GM19351 (cell line): ENCODE results near the gene MRI1.
A peak's percentile ranks its signal among the peaks of the same experiment; 100 is the strongest.
"Not testable (repeated sequence)": the region's sequence is repeated elsewhere in the genome, so short reads cannot be mapped to it uniquely, and the experiment has no call there.

ENCODE experiments used
- ATAC-seq: cut with Tn5 transposase; IDR thresholded peaks from one replicate; pipeline ENCODE4 v1.9.1; 2021; ENCODE audit warnings: mild to moderate bottlenecking, moderate library complexity; ENCODE audit not compliant: unreplicated experiment

The MRI1 gene

DNA sequence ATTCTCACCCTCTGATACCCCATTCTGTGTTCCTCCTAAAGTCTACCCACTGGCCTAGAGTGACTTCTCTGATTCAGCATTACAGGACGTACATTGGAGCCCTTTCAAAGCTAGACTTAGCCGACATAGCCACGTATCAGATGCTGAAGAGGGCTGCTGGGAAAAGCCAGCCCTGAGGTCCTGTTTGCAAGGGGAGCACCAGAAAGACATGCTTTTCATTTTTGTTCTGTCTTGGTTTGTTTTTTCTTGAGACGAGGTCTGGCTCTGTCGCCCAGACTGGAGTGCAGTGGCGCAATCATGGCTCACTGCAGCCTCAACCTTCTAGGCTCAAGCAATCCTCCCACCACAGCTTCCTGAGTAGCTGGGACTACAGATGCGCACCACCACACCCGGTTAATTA is 24.7 kb downstream of the MRI1 start:
- no peak for ATAC-seq

DNA sequence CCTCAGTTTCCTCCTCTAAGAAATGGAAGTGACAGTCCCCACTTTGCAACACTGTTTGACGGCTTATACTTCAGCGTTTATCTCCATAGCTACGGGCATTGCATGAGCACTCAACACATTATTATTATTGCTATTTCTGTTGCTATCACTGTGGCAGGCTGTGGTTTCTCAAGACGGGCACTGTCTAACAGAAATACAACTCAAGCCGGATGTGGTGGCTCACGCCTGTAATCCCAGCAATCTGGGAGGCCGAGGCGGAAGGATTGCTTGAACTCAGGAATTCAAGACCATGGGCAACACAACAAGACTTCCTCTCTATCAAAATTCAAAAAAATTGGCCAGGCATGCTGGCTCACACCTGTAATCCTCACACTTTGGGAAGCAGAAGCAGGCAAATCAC is 26.0 kb downstream of the MRI1 start:
- no peak for ATAC-seq

DNA sequence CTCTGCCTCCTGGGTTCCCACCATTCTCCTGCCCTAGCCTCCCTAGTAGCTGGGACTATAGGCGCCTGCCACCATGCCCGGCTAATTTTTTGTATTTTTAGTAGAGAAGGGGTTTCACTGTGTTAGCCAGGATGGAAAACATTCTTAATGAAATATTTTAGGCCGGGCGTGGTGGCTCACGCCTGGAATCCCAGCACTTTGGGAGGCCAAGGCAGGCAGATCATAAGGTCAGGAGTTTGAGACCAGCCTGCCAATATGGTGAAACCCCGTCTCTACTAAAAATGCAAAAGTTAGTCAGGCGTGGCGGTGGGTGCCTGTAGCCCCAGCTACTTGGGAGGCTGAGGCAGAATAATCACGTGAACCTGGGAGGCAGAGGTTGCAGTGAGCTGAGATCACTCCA is 29.0 kb downstream of the MRI1 start:
- not testable (repeated sequence) for ATAC-seq

DNA sequence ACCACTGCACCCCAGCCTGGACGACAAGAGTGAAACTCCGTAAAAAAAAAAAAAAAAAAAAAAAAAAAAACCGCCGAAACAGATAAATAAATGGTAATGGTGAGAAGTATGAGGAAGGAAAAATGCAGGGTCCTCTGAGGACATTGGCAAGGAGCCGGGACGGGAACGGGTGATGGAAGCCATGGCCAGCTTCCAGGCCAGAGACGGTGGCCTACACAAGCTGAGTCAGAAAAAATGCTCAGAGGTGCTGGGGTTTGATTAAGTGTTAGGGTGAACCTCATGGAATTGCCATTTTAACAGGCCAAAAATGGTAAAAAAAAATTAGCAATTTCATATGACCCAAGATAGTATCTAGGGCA is 30.1 kb downstream of the MRI1 start:
- no peak for ATAC-seq

DNA sequence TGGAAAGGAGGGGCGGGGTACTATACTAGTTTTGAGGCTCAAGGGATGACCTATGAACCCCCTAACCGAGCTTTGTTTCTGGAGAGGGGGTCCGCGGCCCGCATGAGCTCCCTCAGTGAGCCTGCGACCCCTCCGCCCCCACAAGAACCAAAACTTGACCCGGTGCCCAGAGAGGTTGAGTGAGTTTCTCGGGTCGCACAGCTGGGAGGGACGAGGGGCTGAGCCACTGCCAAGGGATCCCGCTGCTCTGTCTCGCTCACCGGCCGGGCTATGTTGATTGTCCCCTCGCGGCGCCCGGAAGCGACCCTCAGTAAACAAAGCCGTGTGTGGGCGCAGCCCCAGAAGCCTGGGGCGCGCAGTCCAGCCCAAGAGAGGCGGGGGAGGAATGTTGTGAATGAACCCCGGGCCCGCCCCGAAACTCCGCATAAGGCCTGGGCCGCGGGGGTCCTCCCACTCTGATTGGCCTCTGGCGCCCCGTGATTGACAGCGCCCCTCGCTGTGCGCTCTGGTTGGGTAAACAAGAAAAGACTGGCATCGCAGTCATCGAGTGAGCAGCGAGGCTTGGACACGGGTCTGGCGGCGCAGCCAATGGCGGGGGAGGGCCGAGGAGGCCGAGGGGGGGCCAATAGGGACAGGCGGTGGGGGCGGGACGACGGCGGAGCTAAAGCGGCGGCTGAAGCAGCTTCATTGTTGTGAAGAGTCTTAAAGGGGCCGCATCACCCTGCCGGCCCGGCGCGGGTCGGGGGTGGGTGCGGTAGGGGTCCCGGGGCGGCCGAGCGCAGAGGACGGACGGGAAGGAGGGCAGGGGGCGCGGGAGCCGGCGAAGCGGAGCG is 30.7 kb downstream of the MRI1 start, which contains the start of gene ZSWIM4:
TSS of gene ZSWIM4 (plus strand) at position 687 of the 833 bp plus-strand sequence. CDS start 206 bp downstream, outside the sequence.
- ATAC-seq = peak; percentile 88

DNA sequence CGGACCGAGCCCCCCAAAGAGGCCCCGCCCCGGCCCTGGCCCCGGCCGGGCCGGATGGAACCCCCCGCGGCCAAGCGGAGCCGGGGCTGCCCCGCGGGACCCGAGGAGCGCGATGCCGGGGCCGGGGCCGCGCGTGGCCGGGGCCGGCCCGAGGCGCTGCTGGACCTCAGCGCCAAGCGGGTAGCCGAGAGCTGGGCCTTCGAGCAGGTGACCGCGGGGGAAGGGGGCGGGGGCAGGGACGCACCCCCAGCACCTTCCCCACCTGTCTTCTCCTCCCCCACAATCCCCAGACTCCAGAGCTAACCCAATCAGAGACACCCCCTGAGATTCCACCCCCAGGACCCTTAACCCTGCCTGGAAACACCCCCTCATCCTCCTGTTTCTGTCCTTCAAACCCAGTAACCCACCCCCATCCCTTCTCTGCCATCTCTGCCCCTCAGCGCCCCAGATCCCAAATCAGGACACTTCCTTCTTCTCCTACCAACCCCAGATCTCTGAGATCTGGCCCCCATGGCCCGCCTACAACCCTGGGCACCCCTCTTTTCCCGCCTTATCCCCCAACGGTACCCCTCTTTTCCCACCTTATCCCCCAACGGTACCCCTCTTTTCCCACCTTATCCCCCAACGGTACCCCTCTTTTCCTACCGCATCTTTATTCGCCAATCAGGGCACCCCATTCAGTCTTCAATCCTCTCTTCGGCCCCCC is 31.4 kb downstream of the MRI1 start:
- ATAC-seq = peak; percentile 31

DNA sequence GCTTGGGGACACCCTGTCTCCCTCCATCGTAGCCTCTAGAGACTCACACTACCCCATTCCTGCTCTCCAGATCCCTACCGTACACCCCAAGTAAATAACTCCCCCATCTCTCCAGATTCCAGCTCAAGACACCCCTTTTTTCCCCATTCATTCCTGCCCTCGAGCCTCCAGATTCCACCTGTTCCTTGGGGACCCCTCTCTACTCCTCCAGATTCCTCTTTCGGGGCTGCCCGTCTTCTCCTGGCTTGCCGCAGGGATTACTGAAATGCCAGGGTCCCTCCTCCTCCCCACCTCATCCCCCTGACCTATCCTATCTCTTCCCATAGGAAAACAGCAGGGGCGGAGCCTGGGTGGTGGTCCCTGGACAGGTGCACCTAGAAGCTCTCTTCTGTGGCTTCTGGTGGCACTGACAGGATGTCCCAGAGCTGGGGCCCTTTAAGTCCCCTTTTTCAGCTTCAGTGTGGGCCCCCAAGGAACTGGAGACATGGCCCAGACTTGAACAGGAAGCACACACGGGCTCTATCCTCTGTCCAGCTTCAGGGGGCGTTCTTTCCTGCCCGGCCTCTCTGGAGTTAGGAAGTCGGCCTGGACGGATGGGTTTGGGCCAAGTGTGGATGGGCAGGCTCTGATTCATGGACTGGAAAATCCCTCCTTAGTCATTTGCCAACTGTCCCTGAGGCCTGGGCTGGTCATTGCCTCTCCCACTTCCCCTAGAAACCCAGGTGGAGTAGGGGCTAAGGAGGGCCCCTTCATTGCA is 32.2 kb downstream of the MRI1 start:
- ATAC-seq = no peak

DNA sequence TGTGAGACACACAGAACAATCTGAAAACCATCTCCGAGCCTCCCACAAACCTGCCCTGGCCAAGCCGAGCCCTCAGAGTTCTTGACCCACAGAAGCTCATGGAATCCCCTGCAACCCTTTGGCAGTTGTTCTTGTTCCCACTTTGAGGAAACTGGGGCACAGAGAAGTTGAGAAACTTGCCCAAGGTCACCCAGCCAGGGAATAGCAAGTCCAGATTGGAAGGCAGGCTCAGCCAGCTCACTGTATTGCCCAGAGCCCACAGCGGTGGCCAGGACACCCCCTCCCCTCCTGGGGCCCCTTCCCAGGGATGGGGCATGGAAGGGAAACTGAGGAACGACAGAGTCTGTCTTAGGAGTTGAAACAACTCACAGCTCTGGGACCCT is 32.7 kb downstream of the MRI1 start:
- ATAC-seq = no peak

DNA sequence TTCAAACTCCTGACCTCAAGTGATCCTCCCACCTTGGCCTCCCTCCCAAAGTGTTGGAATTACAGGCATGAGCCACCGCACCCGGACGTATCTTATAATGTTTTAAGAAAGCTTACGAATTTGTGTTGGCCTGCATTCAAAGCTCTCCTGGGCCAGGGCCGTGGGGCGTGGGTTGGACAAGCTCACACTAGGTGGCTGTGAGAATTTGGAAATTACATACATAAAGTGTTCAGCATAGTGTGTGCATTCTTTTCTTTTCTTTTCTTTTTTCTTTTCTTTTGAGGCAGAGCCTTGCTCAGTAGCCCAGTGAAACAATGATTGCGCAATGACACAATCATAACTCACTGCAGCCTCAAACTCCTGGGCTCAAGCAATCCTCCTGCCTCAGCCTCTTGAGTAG is 33.5 kb downstream of the MRI1 start:
- no peak for ATAC-seq

DNA sequence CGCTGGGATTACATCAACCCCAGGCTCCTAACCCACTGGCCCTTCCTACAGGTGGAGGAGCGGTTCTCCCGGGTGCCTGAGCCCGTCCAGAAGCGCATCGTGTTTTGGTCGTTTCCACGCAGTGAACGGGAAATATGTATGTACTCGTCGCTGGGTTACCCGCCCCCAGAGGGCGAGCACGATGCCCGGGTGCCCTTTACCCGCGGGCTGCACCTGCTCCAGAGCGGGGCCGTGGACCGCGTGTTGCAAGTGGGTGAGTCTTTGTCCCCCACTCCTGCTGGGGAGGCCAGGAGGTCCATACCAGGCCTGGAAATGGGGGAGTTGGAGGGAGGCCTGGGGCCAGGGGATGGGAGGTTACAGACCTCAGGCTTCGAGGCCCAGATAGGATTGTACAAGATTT is 35.3 kb downstream of the MRI1 start:
- ATAC-seq = no peak

DNA sequence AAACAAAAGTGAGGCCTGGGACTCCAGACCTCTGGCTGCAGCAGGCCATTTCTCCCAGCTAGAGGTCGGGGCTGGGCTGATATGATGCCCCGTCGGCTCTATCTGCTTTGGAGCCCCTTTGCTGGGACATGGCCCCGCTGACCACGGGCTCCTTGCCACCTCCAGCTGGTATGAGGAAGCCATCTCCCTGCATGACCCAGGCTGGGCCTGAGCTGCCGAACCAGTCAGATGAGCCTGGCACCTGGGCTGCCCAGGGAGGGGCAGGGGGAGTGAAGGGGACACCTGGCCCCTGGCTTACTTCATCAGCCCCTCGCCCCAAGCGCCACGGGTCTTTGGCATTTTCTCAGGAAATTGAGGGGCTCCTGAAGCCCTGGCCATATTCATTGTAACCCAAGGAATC is 38.7 kb downstream of the MRI1 start:
- ATAC-seq = no peak

DNA sequence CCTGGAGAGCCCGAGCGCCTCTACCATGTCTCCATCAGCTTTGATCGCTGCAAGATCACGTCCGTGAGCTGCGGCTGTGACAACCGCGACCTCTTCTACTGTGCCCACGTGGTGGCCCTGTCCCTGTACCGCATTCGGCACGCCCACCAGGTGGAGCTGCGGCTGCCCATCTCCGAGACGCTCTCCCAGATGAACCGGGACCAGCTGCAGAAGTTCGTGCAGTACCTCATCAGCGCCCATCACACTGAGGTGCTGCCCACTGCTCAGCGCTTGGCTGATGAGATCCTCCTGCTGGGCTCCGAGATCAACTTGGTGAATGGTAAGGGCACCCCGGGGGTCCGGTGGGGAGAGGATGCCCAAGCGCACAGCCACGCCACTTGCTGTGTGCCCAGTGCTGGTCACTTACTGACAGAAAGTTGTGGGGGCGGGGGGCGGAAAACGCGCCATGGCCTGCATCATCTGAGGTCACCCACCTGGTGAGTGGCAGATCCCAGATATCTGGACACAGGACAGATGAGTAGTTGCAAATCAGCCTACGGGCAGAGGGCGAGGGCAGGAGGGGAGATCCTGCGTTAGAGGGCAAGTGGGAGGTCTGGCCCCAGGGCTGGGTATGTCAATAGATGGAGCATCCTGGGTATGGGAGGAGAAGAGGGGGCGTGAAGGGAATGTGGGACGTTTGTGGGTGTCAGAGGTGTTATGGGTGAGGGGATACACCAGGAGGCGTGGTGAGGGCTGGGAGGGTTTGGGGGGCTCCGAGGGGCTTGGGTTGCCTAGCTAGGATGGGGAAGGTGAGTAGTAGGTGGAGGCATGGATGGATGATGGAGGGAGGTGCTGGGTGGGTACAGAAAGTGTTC is 40.7 kb downstream of the MRI1 start:
- no peak for ATAC-seq

DNA sequence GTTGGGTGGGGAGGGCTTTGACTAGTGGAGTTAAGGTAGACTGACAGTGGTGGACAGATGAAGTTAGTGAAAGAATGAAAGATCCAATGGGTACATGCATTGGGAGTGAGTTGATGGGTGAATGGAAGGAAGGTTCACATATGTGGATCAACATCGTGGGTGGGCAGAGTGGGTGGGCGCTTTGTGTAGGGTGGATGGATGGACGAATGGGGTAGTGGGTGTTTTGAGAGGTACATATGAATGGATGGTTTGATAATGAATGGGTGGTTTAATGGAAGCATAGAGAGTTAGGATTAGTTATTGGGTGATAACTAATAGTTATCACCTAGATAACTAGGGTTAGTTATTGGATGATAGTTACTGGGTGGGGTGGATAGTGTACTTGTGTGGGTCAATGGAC is 42.4 kb downstream of the MRI1 start:
- no peak for ATAC-seq

DNA sequence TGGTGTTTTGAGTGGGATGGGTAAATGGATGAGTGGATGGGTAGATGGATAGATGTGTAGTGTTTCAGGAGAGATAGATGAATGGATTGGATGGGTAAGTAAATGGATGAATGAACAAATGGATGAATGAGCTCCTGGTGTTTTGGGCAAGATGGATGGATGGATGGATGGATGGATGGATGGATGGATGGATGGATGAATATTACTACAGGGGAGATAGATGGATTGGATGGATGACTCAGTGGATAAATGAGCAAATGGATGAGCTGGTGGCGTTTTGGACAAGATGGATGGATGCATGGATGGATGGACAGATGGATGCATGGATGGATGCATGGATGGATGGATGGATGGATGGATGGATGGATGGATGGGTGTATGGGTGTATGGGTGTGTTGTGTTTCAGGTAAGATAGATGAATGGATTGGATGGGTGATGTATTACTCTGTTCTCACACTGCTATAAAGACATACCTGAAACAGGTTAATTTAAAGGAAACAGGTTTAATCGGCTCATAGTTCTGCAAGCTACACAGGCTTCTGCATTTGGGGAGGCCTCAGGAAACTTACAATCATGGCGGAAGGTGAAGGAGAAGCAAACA is 43.2 kb downstream of the MRI1 start:
- ATAC-seq = no peak

DNA sequence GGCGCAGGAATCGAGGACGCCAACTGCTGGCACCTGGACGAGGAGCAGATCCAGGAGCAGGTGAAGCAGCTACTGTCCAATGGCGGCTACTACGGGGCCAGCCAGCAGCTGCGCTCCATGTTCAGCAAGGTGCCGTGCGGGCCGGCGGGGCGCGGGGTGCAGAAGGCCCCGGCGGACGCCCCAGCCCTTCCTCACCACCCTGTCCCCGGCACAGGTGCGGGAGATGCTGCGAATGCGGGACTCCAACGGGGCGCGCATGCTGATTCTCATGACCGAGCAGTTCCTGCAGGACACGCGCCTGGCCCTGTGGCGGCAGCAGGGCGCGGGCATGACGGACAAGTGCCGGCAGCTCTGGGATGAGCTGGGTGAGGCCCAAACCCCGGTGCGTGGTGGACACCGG is 44.5 kb downstream of the MRI1 start:
- no peak for ATAC-seq

DNA sequence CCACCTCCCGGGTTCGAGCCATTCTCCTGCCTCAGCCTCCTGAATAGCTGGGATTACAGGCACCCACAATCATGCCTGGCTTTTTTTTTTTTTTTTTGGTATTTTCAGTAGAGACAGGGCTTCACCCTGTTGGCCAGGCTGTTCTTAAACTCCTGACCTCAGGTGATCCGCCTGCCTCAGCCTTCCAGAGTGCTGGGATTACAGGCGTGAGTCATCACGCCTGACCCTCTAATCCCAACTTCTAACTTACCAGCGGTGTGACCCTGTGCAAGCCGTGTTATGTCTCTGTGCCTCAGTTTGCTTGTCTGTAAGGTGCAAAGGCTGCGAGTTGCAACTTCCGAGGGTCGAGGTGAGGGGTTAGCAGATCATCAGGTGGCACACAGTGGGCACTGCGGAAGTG is 48.2 kb downstream of the MRI1 start:
- no peak for ATAC-seq

DNA sequence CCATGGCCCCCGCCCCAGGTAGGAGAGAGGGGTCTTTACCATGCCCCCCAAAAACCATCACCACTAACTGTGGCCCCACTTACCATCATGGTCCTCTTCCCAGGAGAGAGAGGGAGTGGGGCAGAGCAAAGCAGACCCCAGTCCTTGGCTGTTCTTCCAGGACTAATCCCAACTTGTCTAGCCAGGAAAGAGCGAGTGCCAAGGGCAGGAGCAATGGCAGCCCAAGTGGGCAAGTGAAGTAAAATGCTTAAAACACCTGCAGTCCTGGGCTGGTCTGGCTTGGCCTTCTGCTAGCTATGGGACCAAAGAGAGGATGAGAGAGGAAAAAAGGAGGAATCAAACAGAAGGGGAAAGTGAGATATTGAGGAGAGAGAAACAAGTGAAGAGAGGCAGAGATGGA is 48.8 kb downstream of the MRI1 start:
- ATAC-seq = no peak

DNA sequence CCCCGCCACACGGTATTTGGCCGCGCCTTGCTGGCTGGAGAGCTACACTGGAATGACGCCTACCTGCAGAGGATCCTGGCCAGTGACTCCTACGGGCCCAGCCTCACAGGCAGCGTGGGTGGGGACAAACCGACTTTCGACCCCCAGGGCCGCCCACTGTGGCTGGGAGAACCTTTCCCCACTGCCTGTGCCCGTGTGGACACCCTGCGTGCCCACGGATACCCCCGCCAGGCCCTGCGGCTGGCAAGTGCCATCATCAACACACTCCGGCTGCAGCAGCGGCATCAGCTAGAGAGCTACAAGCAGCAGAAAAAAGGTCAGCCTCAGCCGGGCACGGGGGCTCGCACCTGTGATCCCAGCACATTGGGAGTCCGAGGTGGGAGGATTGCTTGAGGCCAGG is 50.2 kb downstream of the MRI1 start:
- ATAC-seq = no peak

DNA sequence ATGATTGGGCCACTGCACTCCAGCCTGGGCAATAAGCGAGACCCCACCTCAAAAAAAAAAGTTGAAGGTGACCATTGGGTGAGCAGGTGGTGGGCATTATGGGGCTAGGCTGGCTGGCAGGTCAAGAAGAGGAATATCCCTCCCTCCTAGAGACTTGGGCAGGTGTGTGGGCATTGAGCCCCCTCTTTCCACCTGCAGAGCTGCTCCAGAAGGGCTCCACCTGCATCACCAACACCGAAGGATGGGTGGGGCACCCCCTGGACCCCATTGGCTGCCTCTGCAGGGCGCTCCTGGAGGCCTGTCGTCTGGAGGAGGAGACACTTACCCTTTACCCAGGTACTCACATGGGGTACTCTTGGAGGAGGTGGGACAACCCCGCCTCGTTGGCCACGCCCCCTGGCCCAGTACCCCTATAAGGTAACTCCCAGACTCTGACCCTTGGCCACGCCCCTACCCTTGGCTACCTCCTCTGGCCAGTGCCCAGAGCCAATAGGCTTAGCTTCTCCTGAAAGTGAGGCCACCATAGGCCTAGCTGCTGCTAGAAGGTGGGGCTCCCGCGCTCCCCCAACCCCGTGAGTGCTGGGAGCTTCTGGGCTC is 52.8 kb downstream of the MRI1 start:
- ATAC-seq = no peak
